ENCODE measurements around the gene ABHD2.

The ABHD2 gene

GRCh38 chr15:89070197-89071124 lies 17.8 kb upstream of the ABHD2 start:
- H2AFZ ChIP-seq (ENCODE audit: low read length): no peak overlapping the region
- no peak overlapping the region for H3K4me2 ChIP-seq (ENCODE audit: low read depth, low read length)
- no peak for TF ChIP-seq EZH2 (optimal IDR thresholded peaks at IDR 0.05; ENCODE audit: low read depth, low read length)
- TF ChIP-seq, protein P1, sequence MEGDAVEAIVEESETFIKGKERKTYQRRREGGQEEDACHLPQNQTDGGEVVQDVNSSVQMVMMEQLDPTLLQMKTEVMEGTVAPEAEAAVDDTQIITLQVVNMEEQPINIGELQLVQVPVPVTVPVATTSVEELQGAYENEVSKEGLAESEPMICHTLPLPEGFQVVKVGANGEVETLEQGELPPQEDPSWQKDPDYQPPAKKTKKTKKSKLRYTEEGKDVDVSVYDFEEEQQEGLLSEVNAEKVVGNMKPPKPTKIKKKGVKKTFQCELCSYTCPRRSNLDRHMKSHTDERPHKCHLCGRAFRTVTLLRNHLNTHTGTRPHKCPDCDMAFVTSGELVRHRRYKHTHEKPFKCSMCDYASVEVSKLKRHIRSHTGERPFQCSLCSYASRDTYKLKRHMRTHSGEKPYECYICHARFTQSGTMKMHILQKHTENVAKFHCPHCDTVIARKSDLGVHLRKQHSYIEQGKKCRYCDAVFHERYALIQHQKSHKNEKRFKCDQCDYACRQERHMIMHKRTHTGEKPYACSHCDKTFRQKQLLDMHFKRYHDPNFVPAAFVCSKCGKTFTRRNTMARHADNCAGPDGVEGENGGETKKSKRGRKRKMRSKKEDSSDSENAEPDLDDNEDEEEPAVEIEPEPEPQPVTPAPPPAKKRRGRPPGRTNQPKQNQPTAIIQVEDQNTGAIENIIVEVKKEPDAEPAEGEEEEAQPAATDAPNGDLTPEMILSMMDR (IDR thresholded peaks at IDR 0.05; ENCODE audit: low read length): no peak
- TF ChIP-seq EZH2phosphoT487 (IDR thresholded peaks at IDR 0.05; ENCODE audit: low read length): no peak
- no peak overlapping the region for H3K9ac ChIP-seq (ENCODE audit: low read length)
- H4K20me1 ChIP-seq (ENCODE audit: insufficient read depth, low read length): no peaks in the 10 kb centered on the region
- no peaks in the 10 kb centered on the region for H3K27me3 ChIP-seq (replicated peaks; ENCODE audit: insufficient read depth, low read length)
- H3K36me3 ChIP-seq (replicated peaks; ENCODE audit: insufficient read depth, low read length): no peaks in the 10 kb centered on the region
- DNase-seq: no peak
- H3K9me2 ChIP-seq (replicated peaks; ENCODE audit: insufficient read depth, low read length): no peaks in the 10 kb centered on the region
- no peak overlapping the region for H3K4me3 ChIP-seq (ENCODE audit: low read length)
- H3K4me1 ChIP-seq (ENCODE audit: low read length): no peaks in the 10 kb centered on the region
- no peaks in the 10 kb centered on the region for H3K79me2 ChIP-seq (ENCODE audit: low read length)
- no peaks in the 10 kb centered on the region for H3K9me3 ChIP-seq (replicated peaks; ENCODE audit: insufficient read depth, low read length)
- H3K27ac ChIP-seq (ENCODE audit: low read length): no peak overlapping the region
- no peaks in the 10 kb centered on the region for H3F3A ChIP-seq (ENCODE audit: insufficient read depth, low read length)

GRCh38 chr15:89071471-89071870 lies 16.8 kb upstream of the ABHD2 start:
- no peak for DNase-seq

DNA sequence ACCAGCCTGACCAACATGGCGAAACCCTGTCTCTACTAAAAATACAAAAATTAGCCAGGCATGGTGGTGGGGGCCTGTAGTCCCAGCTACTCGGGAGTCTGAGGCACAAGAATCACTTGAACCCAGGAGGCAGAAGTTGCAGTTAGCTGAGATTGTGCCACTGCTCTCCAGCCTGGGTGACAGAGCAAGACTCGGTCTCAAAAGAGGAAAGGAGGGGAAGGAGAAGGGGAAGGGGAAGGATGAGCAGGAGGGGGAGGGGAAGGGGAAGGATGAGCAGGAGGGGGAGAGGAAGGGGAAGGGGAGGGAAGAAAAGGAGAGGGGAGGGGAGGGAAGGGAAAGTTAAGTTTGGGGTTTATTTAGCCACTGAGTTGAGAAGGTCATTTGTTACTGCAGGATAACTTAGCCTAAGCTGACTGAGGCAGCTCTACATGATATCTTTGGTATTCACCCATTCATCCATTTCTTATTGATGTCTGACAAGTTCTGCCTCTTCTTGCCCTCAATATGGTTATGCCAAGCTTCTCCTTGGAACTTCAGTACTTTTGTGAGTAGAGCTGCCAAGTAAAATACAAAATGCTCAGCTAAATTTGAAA lies 15.9 kb upstream of the ABHD2 start:
- Histone ChIP-seq H3K9ac (ENCODE audit: low read length) (no peak overlapping the region), H2AFZ (ENCODE audit: low read length) (no peak overlapping the region), H3K9me2 (replicated peaks; ENCODE audit: insufficient read depth, low read length) (no peaks in the 10 kb centered on the region), H3K4me2 (ENCODE audit: low read depth, low read length) (no peak overlapping the region), H3K9me3 (replicated peaks; ENCODE audit: insufficient read depth, low read length) (no peaks in the 10 kb centered on the region), H4K20me1 (ENCODE audit: insufficient read depth, low read length) (no peaks in the 10 kb centered on the region), H3K36me3 (replicated peaks; ENCODE audit: insufficient read depth, low read length) (no peaks in the 10 kb centered on the region), H3K27ac (ENCODE audit: low read length) (no peak overlapping the region), H3F3A (ENCODE audit: insufficient read depth, low read length) (no peaks in the 10 kb centered on the region), H3K4me1 (ENCODE audit: low read length) (no peaks in the 10 kb centered on the region), H3K4me3 (ENCODE audit: low read length) (no peak overlapping the region), H3K79me2 (ENCODE audit: low read length) (no peaks in the 10 kb centered on the region), H3K27me3 (replicated peaks; ENCODE audit: insufficient read depth, low read length) (no peaks in the 10 kb centered on the region)
- TF ChIP-seq EZH2 (optimal IDR thresholded peaks at IDR 0.05; ENCODE audit: low read depth, low read length) (no peak), EZH2phosphoT487 (IDR thresholded peaks at IDR 0.05; ENCODE audit: low read length) (no peak)
- TF ChIP-seq, protein P1 (IDR thresholded peaks at IDR 0.05; ENCODE audit: low read length): no peak
- no peak for DNase-seq

More at GRCh38 chr15:89071471-89071870, 16.8 kb upstream of the ABHD2 start:
- Histone ChIP-seq H3K9me3 (replicated peaks; ENCODE audit: insufficient read depth, low read length) (no peaks in the 10 kb centered on the region), H3K9ac (ENCODE audit: low read length) (no peak overlapping the region), H3K27me3 (replicated peaks; ENCODE audit: insufficient read depth, low read length) (no peaks in the 10 kb centered on the region), H3K9me2 (replicated peaks; ENCODE audit: insufficient read depth, low read length) (no peaks in the 10 kb centered on the region), H3K4me1 (ENCODE audit: low read length) (no peaks in the 10 kb centered on the region), H2AFZ (ENCODE audit: low read length) (no peak overlapping the region), H3K79me2 (ENCODE audit: low read length) (no peaks in the 10 kb centered on the region), H3K27ac (ENCODE audit: low read length) (no peak overlapping the region), H3K4me2 (ENCODE audit: low read depth, low read length) (no peak overlapping the region), H3K36me3 (replicated peaks; ENCODE audit: insufficient read depth, low read length) (no peaks in the 10 kb centered on the region), H3K4me3 (ENCODE audit: low read length) (no peak overlapping the region), H4K20me1 (ENCODE audit: insufficient read depth, low read length) (no peaks in the 10 kb centered on the region), H3F3A (ENCODE audit: insufficient read depth, low read length) (no peaks in the 10 kb centered on the region)
- no peak for TF ChIP-seq EZH2phosphoT487 (IDR thresholded peaks at IDR 0.05; ENCODE audit: low read length)
- TF ChIP-seq EZH2 (optimal IDR thresholded peaks at IDR 0.05; ENCODE audit: low read depth, low read length): no peak
- TF ChIP-seq, protein P1 (IDR thresholded peaks at IDR 0.05; ENCODE audit: low read length): no peak

All from MM.1S (cell line).